AG04450 (cell line): ENCODE results near the gene ABCC11. TPM values are rescaled to one million over a fixed set of nuclear protein-coding genes. Genes with fewer than 3 reads are reported as not detected.

ENCODE experiments used
- CTCF ChIA-PET: fragments of 300-600, 350-600 bp; formaldehyde crosslinking; extraction: SDS; loops from one replicate; lab custom pipeline; 2022; ENCODE audit warnings: antibody characterized with exemption, inconsistent platforms; lab: Charles Lee
- POLR2A ChIA-PET: fragments of 350-600 bp; formaldehyde crosslinking; extraction: SDS; loops from one replicate; lab custom pipeline; 2021; ENCODE audit warnings: antibody characterized with exemption, inconsistent platforms; lab: Yijun Ruan, JAX
- DNase-seq: peaks from one replicate; pipeline ENCODE4 v3.0.0-alpha.2; 2011; ENCODE audit warnings: low read depth, low spot score
- H3K27ac ChIP-seq: one replicate; pipeline ENCODE4 v1.5.1; 2012; ENCODE audit warnings: low read depth, low read length, control low read depth
- H3K27me3 ChIP-seq: one replicate; pipeline ENCODE4 v1.6.0; 2012; ENCODE audit warnings: low read length; ENCODE audit not compliant: control insufficient read depth, insufficient read depth
- H3K4me3 ChIP-seq: 2 replicates; pipeline ENCODE4 v1.5.1; 2011; ENCODE audit warnings: mild to moderate bottlenecking, low read depth, low read length, control low read depth
- H3K9me3 ChIP-seq: 2 replicates; pipeline ENCODE4 v1.5.1; 2012; ENCODE audit warnings: low read length; ENCODE audit not compliant: control insufficient read depth, insufficient read depth
- polyA plus RNA-seq: library from polyadenylated mRNA; depleted of rRNA; stranded (reverse); fragments of >200 nt; gene quantifications from 2 replicates; pipeline ENCODE4 v1.2.3, GENCODE V29; 2011
- TF ChIP-seq, protein P1 (sequence below): IDR thresholded peaks from 2 replicates; pipeline ENCODE4 v1.5.1; 2011; ENCODE audit warnings: low read depth, low read length, control low read depth, inconsistent platforms

ABCC11 gene
- polyA plus RNA-seq, 1 experiment, result 0.06 TPM

- TF ChIP-seq, protein P1, sequence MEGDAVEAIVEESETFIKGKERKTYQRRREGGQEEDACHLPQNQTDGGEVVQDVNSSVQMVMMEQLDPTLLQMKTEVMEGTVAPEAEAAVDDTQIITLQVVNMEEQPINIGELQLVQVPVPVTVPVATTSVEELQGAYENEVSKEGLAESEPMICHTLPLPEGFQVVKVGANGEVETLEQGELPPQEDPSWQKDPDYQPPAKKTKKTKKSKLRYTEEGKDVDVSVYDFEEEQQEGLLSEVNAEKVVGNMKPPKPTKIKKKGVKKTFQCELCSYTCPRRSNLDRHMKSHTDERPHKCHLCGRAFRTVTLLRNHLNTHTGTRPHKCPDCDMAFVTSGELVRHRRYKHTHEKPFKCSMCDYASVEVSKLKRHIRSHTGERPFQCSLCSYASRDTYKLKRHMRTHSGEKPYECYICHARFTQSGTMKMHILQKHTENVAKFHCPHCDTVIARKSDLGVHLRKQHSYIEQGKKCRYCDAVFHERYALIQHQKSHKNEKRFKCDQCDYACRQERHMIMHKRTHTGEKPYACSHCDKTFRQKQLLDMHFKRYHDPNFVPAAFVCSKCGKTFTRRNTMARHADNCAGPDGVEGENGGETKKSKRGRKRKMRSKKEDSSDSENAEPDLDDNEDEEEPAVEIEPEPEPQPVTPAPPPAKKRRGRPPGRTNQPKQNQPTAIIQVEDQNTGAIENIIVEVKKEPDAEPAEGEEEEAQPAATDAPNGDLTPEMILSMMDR, result no peak
- Histone ChIP-seq H3K27me3 (peaks cover 19% of the 10 kb centered on the region), H3K4me3 (no peak overlapping the region), H3K9me3 (no peaks in the 10 kb centered on the region), H3K27ac (no peak overlapping the region)
- POLR2A ChIA-PET, result no interaction called here
- no peak for DNase-seq
- CTCF ChIA-PET, result no interaction called here
Measured at GRCh38 chr16:48220891-48221290, 26.4 kb downstream of the ABCC11 start.

GRCh38 chr16:48218473-48218872 lies 28.9 kb downstream of the ABCC11 start:
- no peak for DNase-seq
- peaks cover 27% of the 10 kb centered on the region for H3K27me3 ChIP-seq
- TF ChIP-seq, protein P1, result no peak
- POLR2A ChIA-PET, result no interaction called here
- CTCF ChIA-PET, result interaction anchor here (0.6 to 1.1 kb wide), 3 partner anchors 412 to 1077 kb away, joined by 3 to 5 read pairs (median 5); no protein-coding TSS in a partner anchor
- no peak overlapping the region for H3K27ac ChIP-seq
- no peak overlapping the region for H3K4me3 ChIP-seq
- H3K9me3 ChIP-seq, result no peaks in the 10 kb centered on the region

- POLR2A ChIA-PET, result no interaction called here
- Histone ChIP-seq H3K27ac (no peak overlapping the region), H3K27me3 (peaks cover 26% of the 10 kb centered on the region), H3K9me3 (no peaks in the 10 kb centered on the region), H3K4me3 (no peak overlapping the region)
- TF ChIP-seq, protein P1, result no peak
- CTCF ChIA-PET, result no interaction called here
- DNase-seq, result no peak
Measured at GRCh38 chr16:48217708-48218107, 29.6 kb downstream of the ABCC11 start.

DNA sequence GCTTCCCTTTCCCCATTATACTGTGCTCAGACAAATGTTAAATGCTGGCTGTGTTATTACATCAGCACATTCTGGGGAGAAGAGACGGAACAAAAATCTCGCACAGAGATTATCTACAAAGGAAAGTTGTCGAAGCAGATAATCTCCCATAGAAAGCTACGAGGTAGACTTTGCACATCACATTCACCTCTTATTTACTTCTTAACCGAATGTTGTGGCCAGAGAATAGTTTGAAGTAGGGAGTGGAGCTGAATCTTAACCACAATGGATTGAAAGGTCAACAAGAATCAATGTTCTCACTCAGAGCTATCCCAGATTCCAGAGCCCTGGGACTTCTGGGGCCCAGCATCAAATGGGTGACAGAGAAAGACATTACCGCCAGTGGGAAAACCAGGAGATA lies 31.6 kb downstream of the ABCC11 start:
- H3K27me3 ChIP-seq, result peaks cover 21% of the 10 kb centered on the region
- no peak overlapping the region for H3K4me3 ChIP-seq
- H3K27ac ChIP-seq, result no peak overlapping the region
- CTCF ChIA-PET, result interaction anchor here (1.4 kb wide), 1 partner anchor 414 kb away, joined by 3 read pairs; no protein-coding TSS in a partner anchor
- no peak for DNase-seq
- H3K9me3 ChIP-seq, result no peaks in the 10 kb centered on the region
- TF ChIP-seq, protein P1, result no peak
- POLR2A ChIA-PET, result no interaction called here

GRCh38 chr16:48212033-48212432 lies 35.3 kb downstream of the ABCC11 start:
- ChIA-PET CTCF (interaction anchor here (0.6 to 1.8 kb wide), 5 partner anchors 142 to 1443 kb away, joined by 3 to 8 read pairs (median 3); no protein-coding TSS in a partner anchor), POLR2A (no interaction called here)
- H3K4me3 ChIP-seq, result no peak overlapping the region
- H3K27ac ChIP-seq, result no peak overlapping the region
- DNase-seq, result no peak
- H3K27me3 ChIP-seq, result peaks cover 29% of the 10 kb centered on the region
- TF ChIP-seq, protein P1, result no peak
- H3K9me3 ChIP-seq, result no peaks in the 10 kb centered on the region
